ENCODE measurements around the gene TMEM165. TPM values are rescaled to one million over a fixed set of nuclear protein-coding genes. Genes with fewer than 3 reads are reported as not detected.
"Not testable (repeated sequence)": the region's sequence is repeated elsewhere in the genome, so short reads cannot be mapped to it uniquely, and the experiment has no call there.

TMEM165 gene
- polyA plus RNA-seq, 1 donor from 2014 or later, result 102 TPM

DNA sequence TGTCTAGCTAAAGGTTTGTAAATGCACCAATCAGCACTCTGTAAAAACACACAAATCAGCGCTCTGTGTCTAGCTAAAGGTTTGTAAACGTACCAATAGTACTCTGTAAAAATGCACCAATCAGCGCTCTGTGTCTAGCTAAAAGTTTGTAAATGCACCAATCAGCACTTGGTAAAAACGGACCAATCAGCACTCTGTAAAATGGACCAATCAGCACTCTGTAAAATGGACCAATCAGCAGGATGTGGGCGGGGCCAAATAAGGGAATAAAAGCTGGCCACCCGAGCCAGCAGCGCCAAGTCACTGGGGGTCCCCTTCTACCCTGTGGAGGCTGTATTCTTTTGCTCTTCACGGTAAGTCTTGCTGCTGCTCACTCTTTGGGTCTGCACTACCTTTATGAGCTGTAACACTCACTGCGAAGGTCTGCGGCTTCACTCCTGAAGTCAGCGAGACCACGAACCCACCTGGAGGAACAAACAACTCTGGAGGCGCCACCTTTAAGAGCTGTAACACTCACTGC is 42.5 kb upstream of the TMEM165 start:
- H3F3A ChIP-seq (ENCODE audit: insufficient read depth, low read length, poor library complexity, severe bottlenecking); H3K27ac ChIP-seq (ENCODE audit: low read length); H3K9ac ChIP-seq (ENCODE audit: low read length); H3K27me3 ChIP-seq (ENCODE audit: insufficient read depth, low read depth, low read length); H2AFZ ChIP-seq (ENCODE audit: low read depth, low read length); H4K20me1 ChIP-seq (ENCODE audit: insufficient read depth); H3K4me2 ChIP-seq (ENCODE audit: low read length); H3K9me2 ChIP-seq (ENCODE audit: insufficient read depth, low read length); H3K36me3 ChIP-seq (ENCODE audit: insufficient read depth, low read length); H3K79me2 ChIP-seq (replicated peaks; ENCODE audit: insufficient read depth, low read length); H3K4me3 ChIP-seq (ENCODE audit: low read length); H3K9me3 ChIP-seq (ENCODE audit: low read length): not testable (repeated sequence)

- H3K4me3 ChIP-seq (ENCODE audit: low read length), result no peak overlapping the region
- no peaks in the 10 kb centered on the region for H3K9me3 ChIP-seq (ENCODE audit: low read length)
- no peak overlapping the region for H3K27ac ChIP-seq (ENCODE audit: low read length)
- TF ChIP-seq EZH2 (IDR thresholded peaks at IDR 0.05; ENCODE audit: borderline replicate concordance, insufficient read depth, low read length, poor library complexity, severe bottlenecking), result no peak
- TF ChIP-seq POLR2AphosphoS5 (IDR thresholded peaks at IDR 0.05), result no peak
- TF ChIP-seq REST (IDR thresholded peaks at IDR 0.05; ENCODE audit: borderline replicate concordance), result no peak
- H3K9ac ChIP-seq (ENCODE audit: low read length), result no peak overlapping the region
- H2AFZ ChIP-seq (ENCODE audit: low read depth, low read length), result no peak overlapping the region
- no peaks in the 10 kb centered on the region for H4K20me1 ChIP-seq (ENCODE audit: insufficient read depth)
- no peaks in the 10 kb centered on the region for H3F3A ChIP-seq (ENCODE audit: insufficient read depth, low read length, poor library complexity, severe bottlenecking)
- no peak overlapping the region for H3K4me2 ChIP-seq (ENCODE audit: low read length)
- no peaks in the 10 kb centered on the region for H3K79me2 ChIP-seq (replicated peaks; ENCODE audit: insufficient read depth, low read length)
- no peaks in the 10 kb centered on the region for H3K27me3 ChIP-seq (ENCODE audit: insufficient read depth, low read depth, low read length)
- no peaks in the 10 kb centered on the region for H3K9me2 ChIP-seq (ENCODE audit: insufficient read depth, low read length)
- H3K36me3 ChIP-seq (ENCODE audit: insufficient read depth, low read length), result no peaks in the 10 kb centered on the region
These were observed 41.1 kb upstream of the TMEM165 start for GRCh38 chr4:55354648-55355047.

DNA sequence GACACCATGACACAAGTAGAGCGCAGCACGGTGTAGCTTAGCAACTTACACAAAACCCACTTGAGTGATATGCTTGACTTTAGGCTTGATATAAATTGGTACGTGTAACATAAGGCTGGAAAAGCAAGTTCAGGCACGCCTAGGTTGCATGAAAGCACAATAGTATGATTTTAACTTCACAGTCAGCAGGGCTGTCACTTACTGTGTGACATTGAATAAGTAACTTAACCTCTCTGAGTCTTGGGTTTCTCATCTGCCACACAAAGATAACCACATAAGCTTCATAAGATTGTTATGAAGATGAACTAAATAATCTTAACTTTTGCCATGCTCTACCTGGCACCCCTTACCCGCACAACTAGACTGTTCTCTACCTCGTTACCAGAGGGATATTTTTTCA is 40.2 kb upstream of the TMEM165 start:
- Histone ChIP-seq H3K36me3 (ENCODE audit: insufficient read depth, low read length) (no peaks in the 10 kb centered on the region), H4K20me1 (ENCODE audit: insufficient read depth) (no peaks in the 10 kb centered on the region), H3K27ac (ENCODE audit: low read length) (no peak overlapping the region), H3K9me2 (ENCODE audit: insufficient read depth, low read length) (no peaks in the 10 kb centered on the region), H3K9ac (ENCODE audit: low read length) (no peak overlapping the region), H3K9me3 (ENCODE audit: low read length) (no peaks in the 10 kb centered on the region), H3K27me3 (ENCODE audit: insufficient read depth, low read depth, low read length) (no peaks in the 10 kb centered on the region), H3K79me2 (replicated peaks; ENCODE audit: insufficient read depth, low read length) (no peaks in the 10 kb centered on the region), H3K4me3 (ENCODE audit: low read length) (no peak overlapping the region), H3K4me2 (ENCODE audit: low read length) (no peak overlapping the region), H3F3A (ENCODE audit: insufficient read depth, low read length, poor library complexity, severe bottlenecking) (no peaks in the 10 kb centered on the region), H2AFZ (ENCODE audit: low read depth, low read length) (no peak overlapping the region)
- TF ChIP-seq EZH2 (IDR thresholded peaks at IDR 0.05; ENCODE audit: borderline replicate concordance, insufficient read depth, low read length, poor library complexity, severe bottlenecking) (no peak), RAD21 (conservative IDR thresholded peaks at IDR 0.05) (no peak), EP300 (conservative IDR thresholded peaks at IDR 0.05; ENCODE audit: poor library complexity, severe bottlenecking) (no peak), REST (IDR thresholded peaks at IDR 0.05; ENCODE audit: borderline replicate concordance) (no peak), TAF1 (IDR thresholded peaks at IDR 0.05; ENCODE audit: low read depth) (no peak), MXI1 (conservative IDR thresholded peaks at IDR 0.05; ENCODE audit: poor library complexity, severe bottlenecking) (no peak), POLR2AphosphoS5 (IDR thresholded peaks at IDR 0.05) (no peak), SMC3 (conservative IDR thresholded peaks at IDR 0.05; ENCODE audit: poor library complexity) (no peak)
- TF ChIP-seq, protein P1, sequence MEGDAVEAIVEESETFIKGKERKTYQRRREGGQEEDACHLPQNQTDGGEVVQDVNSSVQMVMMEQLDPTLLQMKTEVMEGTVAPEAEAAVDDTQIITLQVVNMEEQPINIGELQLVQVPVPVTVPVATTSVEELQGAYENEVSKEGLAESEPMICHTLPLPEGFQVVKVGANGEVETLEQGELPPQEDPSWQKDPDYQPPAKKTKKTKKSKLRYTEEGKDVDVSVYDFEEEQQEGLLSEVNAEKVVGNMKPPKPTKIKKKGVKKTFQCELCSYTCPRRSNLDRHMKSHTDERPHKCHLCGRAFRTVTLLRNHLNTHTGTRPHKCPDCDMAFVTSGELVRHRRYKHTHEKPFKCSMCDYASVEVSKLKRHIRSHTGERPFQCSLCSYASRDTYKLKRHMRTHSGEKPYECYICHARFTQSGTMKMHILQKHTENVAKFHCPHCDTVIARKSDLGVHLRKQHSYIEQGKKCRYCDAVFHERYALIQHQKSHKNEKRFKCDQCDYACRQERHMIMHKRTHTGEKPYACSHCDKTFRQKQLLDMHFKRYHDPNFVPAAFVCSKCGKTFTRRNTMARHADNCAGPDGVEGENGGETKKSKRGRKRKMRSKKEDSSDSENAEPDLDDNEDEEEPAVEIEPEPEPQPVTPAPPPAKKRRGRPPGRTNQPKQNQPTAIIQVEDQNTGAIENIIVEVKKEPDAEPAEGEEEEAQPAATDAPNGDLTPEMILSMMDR (IDR thresholded peaks at IDR 0.05; ENCODE audit: poor library complexity, severe bottlenecking), result no peak
